HEK293 (cell line): ENCODE results near the gene FHIT.

Experiments used
- CTCF ChIA-PET: fragments of 350-600 bp; formaldehyde crosslinking; extraction: SDS; loops from one replicate; lab custom pipeline; 2021; ENCODE audit warnings: antibody characterized with exemption; lab: Yijun Ruan, JAX
- POLR2A ChIA-PET: fragments of 300-600 bp; formaldehyde crosslinking; extraction: SDS; loops from one replicate; lab custom pipeline; 2020; ENCODE audit warnings: antibody characterized with exemption, inconsistent platforms; lab: Yijun Ruan, JAX
- H3K27ac ChIP-seq: fragments of 200-500 bp; sonication (Bioruptor generic); 2 replicates; pipeline ENCODE4 v1.5.1; 2014; ENCODE audit warnings: low read depth, low read length, control low read depth, inconsistent platforms; ENCODE audit errors: extremely low read depth
- H3K36me3 ChIP-seq, 2 experiments: fragments of 200-500 bp in 1 of 2; sonication (Bioruptor generic) in 1 of 2; 1 replicate in 1 of 2; 2 replicates in 1 of 2; pipeline ENCODE4 v1.5.1; 2014 to 2017; ENCODE audit warnings: inconsistent platforms in 2 of 2, low read length in 2 of 2; ENCODE audit not compliant: control insufficient read depth in 2 of 2, insufficient read depth in 1 of 2
- H3K4me1 ChIP-seq: fragments of 200-500 bp; sonication (Bioruptor generic); 2 replicates; pipeline ENCODE4 v1.5.1; 2014; ENCODE audit warnings: mild to moderate bottlenecking, low read length, inconsistent platforms; ENCODE audit not compliant: control insufficient read depth, insufficient read depth
- H3K4me3 ChIP-seq: 2 replicates; pipeline ENCODE4 v1.5.1; 2011; ENCODE audit warnings: low read depth, mild to moderate bottlenecking, control low read depth, low read length, moderate library complexity
- H3K9me3 ChIP-seq: fragments of 200-500 bp; sonication (Bioruptor generic); 2 replicates; pipeline ENCODE4 v1.5.1; 2014; ENCODE audit warnings: low read depth, low read length, inconsistent platforms; ENCODE audit not compliant: control insufficient read depth, insufficient read depth
- ELK4 ChIP-seq: IDR thresholded peaks from 2 replicates; pipeline ENCODE4 v1.6.1; 2011; ENCODE audit warnings: mild to moderate bottlenecking, low read depth, low read length, borderline replicate concordance
- GLI4 ChIP-seq: fragments of 450-650 bp; formaldehyde crosslinking; IDR thresholded peaks from 2 replicates; pipeline ENCODE4 v1.5.1; 2016; ENCODE audit warnings: missing biosample characterization, missing genetic modification characterization
- KLF16 ChIP-seq: fragments of 450-650 bp; formaldehyde crosslinking; IDR thresholded peaks from 2 replicates; pipeline ENCODE4 v1.5.1; 2017; ENCODE audit warnings: missing biosample characterization, missing genetic modification characterization
- KLF7 ChIP-seq: fragments of 450-650 bp; formaldehyde crosslinking; IDR thresholded peaks from 2 replicates; pipeline ENCODE4 v1.5.1; 2016; ENCODE audit warnings: missing biosample characterization, missing genetic modification characterization, borderline replicate concordance
- KLF8 ChIP-seq: fragments of 450-650 bp; formaldehyde crosslinking; IDR thresholded peaks from 2 replicates; pipeline ENCODE4 v1.5.1; 2016; ENCODE audit warnings: missing biosample characterization, missing genetic modification characterization
- REST ChIP-seq: fragments of 450-650 bp; formaldehyde crosslinking; IDR thresholded peaks from 2 replicates; pipeline ENCODE4 v1.5.1; 2016; ENCODE audit warnings: missing biosample characterization, missing genetic modification characterization
- SCRT1 ChIP-seq: fragments of 450-650 bp; formaldehyde crosslinking; IDR thresholded peaks from 2 replicates; pipeline ENCODE4 v1.5.1; 2016; ENCODE audit warnings: missing biosample characterization, missing genetic modification characterization, borderline replicate concordance
- SP2 ChIP-seq: fragments of 450-650 bp; formaldehyde crosslinking; IDR thresholded peaks from 2 replicates; pipeline ENCODE4 v1.5.1; 2016; ENCODE audit warnings: missing biosample characterization, missing genetic modification characterization
- ZBTB26 ChIP-seq: fragments of 450-650 bp; formaldehyde crosslinking; optimal IDR thresholded peaks from 2 replicates; pipeline ENCODE3; 2016; ENCODE audit warnings: missing biosample characterization, mild to moderate bottlenecking, missing genetic modification characterization
- ZFHX2 ChIP-seq: fragments of 450-650 bp; formaldehyde crosslinking; conservative IDR thresholded peaks from 2 replicates; pipeline ENCODE4 v1.5.1; 2016; ENCODE audit warnings: missing biosample characterization, missing genetic modification characterization
- ZNF112 ChIP-seq: fragments of 450-650 bp; formaldehyde crosslinking; IDR thresholded peaks from 2 replicates; pipeline ENCODE4 v1.5.0; 2017; ENCODE audit warnings: missing biosample characterization, missing genetic modification characterization
- ZNF132 ChIP-seq: fragments of 450-650 bp; formaldehyde crosslinking; IDR thresholded peaks from 2 replicates; pipeline ENCODE4 v1.5.1; 2017; ENCODE audit warnings: missing biosample characterization, missing genetic modification characterization, borderline replicate concordance
- ZNF140 ChIP-seq: fragments of 450-650 bp; formaldehyde crosslinking; IDR thresholded peaks from 2 replicates; pipeline ENCODE4 v1.5.1; 2016; ENCODE audit warnings: missing biosample characterization, missing genetic modification characterization
- ZNF148 ChIP-seq: fragments of 450-650 bp; formaldehyde crosslinking; IDR thresholded peaks from 2 replicates; pipeline ENCODE4 v1.5.0; 2017; ENCODE audit warnings: missing biosample characterization, missing genetic modification characterization, borderline replicate concordance
- ZNF223 ChIP-seq: fragments of 450-650 bp; formaldehyde crosslinking; IDR thresholded peaks from 2 replicates; pipeline ENCODE4 v1.5.1; 2016; ENCODE audit warnings: missing biosample characterization, missing genetic modification characterization
- ZNF239 ChIP-seq: fragments of 450-650 bp; formaldehyde crosslinking; IDR thresholded peaks from 2 replicates; pipeline ENCODE4 v1.5.1; 2016; ENCODE audit warnings: missing biosample characterization, missing genetic modification characterization
- ZNF248 ChIP-seq: fragments of 450-650 bp; formaldehyde crosslinking; IDR thresholded peaks from 2 replicates; pipeline ENCODE4 v1.5.1; 2017; ENCODE audit warnings: missing biosample characterization, missing genetic modification characterization
- ZNF404 ChIP-seq: fragments of 450-650 bp; formaldehyde crosslinking; IDR thresholded peaks from 2 replicates; pipeline ENCODE4 v1.5.1; 2017; ENCODE audit warnings: missing biosample characterization, missing genetic modification characterization
- ZNF521 ChIP-seq: fragments of 450-650 bp; formaldehyde crosslinking; IDR thresholded peaks from 2 replicates; pipeline ENCODE4 v1.5.1; 2017; ENCODE audit warnings: missing biosample characterization, mild to moderate bottlenecking, missing genetic modification characterization
- ZNF558 ChIP-seq: fragments of 450-650 bp; formaldehyde crosslinking; IDR thresholded peaks from 2 replicates; pipeline ENCODE4 v1.5.1; 2016; ENCODE audit warnings: missing biosample characterization, missing genetic modification characterization
- ZNF571 ChIP-seq: fragments of 450-650 bp; formaldehyde crosslinking; IDR thresholded peaks from 2 replicates; pipeline ENCODE4 v1.5.0; 2017; ENCODE audit warnings: missing biosample characterization, missing genetic modification characterization
- ZNF664 ChIP-seq: fragments of 450-650 bp; formaldehyde crosslinking; IDR thresholded peaks from 2 replicates; pipeline ENCODE4 v1.5.1; 2016; ENCODE audit warnings: missing biosample characterization, missing genetic modification characterization
- ZNF704 ChIP-seq: fragments of 450-650 bp; formaldehyde crosslinking; IDR thresholded peaks from 2 replicates; pipeline ENCODE4 v1.5.1; 2016; ENCODE audit warnings: missing biosample characterization, missing genetic modification characterization
- ZNF747 ChIP-seq: fragments of 450-650 bp; formaldehyde crosslinking; IDR thresholded peaks from 2 replicates; pipeline ENCODE4 v1.5.1; 2016; ENCODE audit warnings: missing biosample characterization, missing genetic modification characterization
- ZNF830 ChIP-seq: fragments of 450-650 bp; IDR thresholded peaks from 2 replicates; pipeline ENCODE4 v1.5.0; 2018; ENCODE audit warnings: missing biosample characterization, missing genetic modification characterization, low read depth, mild to moderate bottlenecking, moderate library complexity
- ZSCAN4 ChIP-seq: fragments of 450-650 bp; formaldehyde crosslinking; IDR thresholded peaks from 2 replicates; pipeline ENCODE4 v1.5.1; 2017; ENCODE audit warnings: missing biosample characterization, missing genetic modification characterization
- ZSCAN5A ChIP-seq: fragments of 450-650 bp; formaldehyde crosslinking; IDR thresholded peaks from 2 replicates; pipeline ENCODE4 v1.5.1; 2016; ENCODE audit warnings: missing biosample characterization, missing genetic modification characterization

FHIT gene

GRCh38 chr3:59884409-59884808, 1366.8 kb downstream of the FHIT start (continued):
- no peak for TF ChIP-seq REST (tag by site-specific recombination)
- TF ChIP-seq ZFHX2 (tag by site-specific recombination), result no peak
- TF ChIP-seq ZNF664 (tag by site-specific recombination), result no peak
- TF ChIP-seq ZNF704 (tag by site-specific recombination), result no peak
- TF ChIP-seq ZNF248 (tag by site-specific recombination), result no peak
- TF ChIP-seq KLF16, result no peak
- no peak for TF ChIP-seq ZNF223 (tag by site-specific recombination)
- no peak for TF ChIP-seq ELK4
- no peak for TF ChIP-seq ZSCAN4 (tag by site-specific recombination)
- TF ChIP-seq ZSCAN5A, result no peak
- no peak for TF ChIP-seq KLF7 (tag by site-specific recombination)
- TF ChIP-seq ZNF404 (tag by site-specific recombination), result no peak
- TF ChIP-seq ZNF132 (tag by site-specific recombination), result no peak

- Histone ChIP-seq H3K4me3 (no peak overlapping the region), H3K27ac (no peak overlapping the region)
- CTCF ChIA-PET, result no interaction called here
- no peak for TF ChIP-seq SCRT1
- no peak for TF ChIP-seq ZNF571 (tag by site-specific recombination)
- no peak for TF ChIP-seq ZNF112 (tag by site-specific recombination)
- TF ChIP-seq ZNF747 (tag by site-specific recombination), result no peak
- TF ChIP-seq ZNF558 (tag by site-specific recombination), result no peak
- TF ChIP-seq ZBTB26 (tag by site-specific recombination), result no peak
- TF ChIP-seq GLI4 (tag by site-specific recombination), result no peak
- TF ChIP-seq ZNF140 (tag by site-specific recombination), result no peak
- TF ChIP-seq ZNF521 (tag by site-specific recombination), result no peak
- no peak for TF ChIP-seq ZNF239 (tag by site-specific recombination)
- no peak for TF ChIP-seq ZNF148 (tag by site-specific recombination)
- TF ChIP-seq SP2 (tag by site-specific recombination), result no peak
- TF ChIP-seq KLF8 (tag by site-specific recombination), result no peak
- no peak for TF ChIP-seq ZNF830 (tag by site-specific recombination)
Observed at GRCh38 chr3:59882746-59883145, 1368.5 kb downstream of the FHIT start.

More at GRCh38 chr3:59882746-59883145, 1368.5 kb downstream of the FHIT start:
- POLR2A ChIA-PET, result no interaction called here
- Histone ChIP-seq H3K4me1 (no peaks in the 10 kb centered on the region), H3K36me3 (no peaks in the 10 kb centered on the region), H3K9me3 (no peaks in the 10 kb centered on the region)
